Caco-2 (cell line): ENCODE results near the gene ARPC5. TPM values are rescaled to one million over a fixed set of nuclear protein-coding genes. Genes with fewer than 3 reads are reported as not detected.
A peak's percentile ranks its signal among the peaks of the same experiment; 100 is the strongest.
"Not testable (repeated sequence)": the region's sequence is repeated elsewhere in the genome, so short reads cannot be mapped to it uniquely, and the experiment has no call there.

Experiments used
- BruUV-seq: library from RNA; stranded (reverse); fragments of 400-500 nt; replicated peaks from 2 replicates; lab custom pipeline; 2021; lab: Mats Ljungman, UMichigan
- CTCF ChIA-PET: fragments of 300-600 bp; sonication (Branson Sonifier 250); formaldehyde crosslinking; loops from one replicate; lab custom pipeline; 2022; ENCODE audit warnings: antibody characterized with exemption; lab: Charles Lee
- POLR2A ChIA-PET: fragments of 300-600 bp; sonication (Branson Sonifier 250); formaldehyde crosslinking; loops from one replicate; lab custom pipeline; 2022; ENCODE audit warnings: antibody characterized with exemption; lab: Charles Lee
- DNase-seq, 2 experiments: peaks; one replicate each; pipeline versions ENCODE4 v3.0.0 to v3.0.0-alpha.2; 2020 to 2022
- H3K27me3 ChIP-seq: replicated peaks from 2 replicates; pipeline ENCODE4 v1.6.0; 2011; ENCODE audit warnings: low read length; ENCODE audit not compliant: control insufficient read depth, insufficient read depth
- H3K36me3 ChIP-seq: 2 replicates; pipeline ENCODE4 v1.5.1; 2011; ENCODE audit warnings: low read length; ENCODE audit not compliant: control insufficient read depth, insufficient read depth
- H3K4me1 ChIP-seq: fragments of 250-450 bp; sonication (Bioruptor Pico); 2 replicates; pipeline ENCODE4 v1.5.1; 2020; ENCODE audit warnings: mild to moderate bottlenecking
- H3K4me3 ChIP-seq: 2 replicates; pipeline ENCODE4 v1.5.1; 2011; ENCODE audit warnings: low read depth, mild to moderate bottlenecking, control low read depth, low read length
- H3K9me3 ChIP-seq: fragments of 250-450 bp; sonication (Bioruptor Pico); 2 replicates; pipeline ENCODE4 v1.5.1; 2020; ENCODE audit warnings: mild to moderate bottlenecking, moderate library complexity
- H3K27ac Mint-ChIP-seq: one replicate; pipeline ENCODE4 v1.8.0; 2022; ENCODE audit warnings: mixed read lengths; ENCODE audit not compliant: unreplicated experiment
- H3K27me3 Mint-ChIP-seq: one replicate; pipeline ENCODE4 v1.8.0; 2022; ENCODE audit warnings: mixed read lengths; ENCODE audit not compliant: insufficient read depth, unreplicated experiment
- H3K36me3 Mint-ChIP-seq: one replicate; pipeline ENCODE4 v1.8.0; 2022; ENCODE audit warnings: mild to moderate bottlenecking, mixed read lengths; ENCODE audit not compliant: insufficient read depth, unreplicated experiment
- H3K4me1 Mint-ChIP-seq: one replicate; pipeline ENCODE4 v1.8.0; 2022; ENCODE audit warnings: low read depth, mixed read lengths; ENCODE audit not compliant: unreplicated experiment
- H3K4me3 Mint-ChIP-seq: one replicate; pipeline ENCODE4 v1.8.0; 2022; ENCODE audit warnings: mild to moderate bottlenecking, moderate library complexity, mixed read lengths; ENCODE audit not compliant: unreplicated experiment
- H3K9me3 Mint-ChIP-seq: one replicate; pipeline ENCODE4 v1.8.0; 2022; ENCODE audit warnings: mixed read lengths; ENCODE audit not compliant: unreplicated experiment
- CTCF ChIP-seq, 2 experiments: fragments of 200-600 bp in 1 of 2; IDR thresholded peaks; 1 replicate in 1 of 2; 2 replicates in 1 of 2; pipeline versions ENCODE4 v1.5.1 to v1.8.0; 2011 to 2022; ENCODE audit warnings: antibody characterized with exemption in 1 of 2, control low read depth in 1 of 2, inconsistent platforms in 1 of 2, low read depth in 1 of 2, low read length in 1 of 2, mild to moderate bottlenecking in 1 of 2, moderate library complexity in 1 of 2; ENCODE audit not compliant: insufficient read depth in 1 of 2, severe bottlenecking in 1 of 2, unreplicated experiment in 1 of 2
- intact Hi-C: fragments of 100-400 bp; cut with micrococcal nuclease; formaldehyde crosslinking; loops from one replicate; pipeline ENCODE4 v1.10.0; 2022; ENCODE audit not compliant: unreplicated experiment
- total RNA-seq: library from RNA; stranded (reverse); gene quantifications from 2 replicates; pipeline ENCODE4 v1.2.3, GENCODE V29; 2022

The ARPC5 gene
- total RNA-seq, 1 experiment from 2014 or later = 135 TPM

GRCh38 chr1:183622013-183622412 lies 13.6 kb downstream of the ARPC5 start:
- Mint-ChIP-seq H3K36me3 (peaks cover 25% of the 10 kb centered on the region), H3K4me1 (peaks cover 20% of the 10 kb centered on the region), H3K27me3 (no peaks in the 10 kb centered on the region), H3K27ac (no peak overlapping the region), H3K4me3 (no peak overlapping the region), H3K9me3 (no peaks in the 10 kb centered on the region)
- no TSS peak for BruUV-seq
- no peak for DNase-seq
- CTCF ChIA-PET = interaction anchor here (0.6 kb wide), 1 partner anchor 12 kb away, joined by 5 read pairs; no protein-coding TSS in a partner anchor
- Histone ChIP-seq H3K4me1 (peaks cover 19% of the 10 kb centered on the region), H3K36me3 (no peaks in the 10 kb centered on the region; the same call in 1 of the 2 replicates), H3K4me3 (no peak overlapping the region), H3K9me3 (no peaks in the 10 kb centered on the region), H3K27me3 (no peaks in the 10 kb centered on the region)
- POLR2A ChIA-PET = no interaction called here
- intact Hi-C loops = loop anchor here (2.0 kb wide), 1 partner anchor 69 kb away; no protein-coding TSS in a partner anchor
- no peak for TF ChIP-seq CTCF (IDR thresholded peaks at IDR 0.05; ENCODE audit: insufficient read depth in 1 of 2, low read depth in 1 of 2, low read length in 1 of 2, severe bottlenecking in 1 of 2, unreplicated experiment in 1 of 2)

GRCh38 chr1:183620311-183620710 lies 15.3 kb downstream of the ARPC5 start:
- H3K27me3 ChIP-seq = no peaks in the 10 kb centered on the region
- ChIA-PET CTCF (interaction anchor here (1.2 kb wide), 1 partner anchor 11 kb away, joined by 3 read pairs; no protein-coding TSS in a partner anchor), POLR2A (no interaction called here)
- Mint-ChIP-seq H3K4me3 (no peak overlapping the region), H3K27ac (peak overlapping the region; percentile 17), H3K9me3 (no peaks in the 10 kb centered on the region), H3K27me3 (no peaks in the 10 kb centered on the region), H3K36me3 (peaks cover 19% of the 10 kb centered on the region), H3K4me1 (peaks cover 24% of the 10 kb centered on the region)
- TF ChIP-seq CTCF (IDR thresholded peaks at IDR 0.05; ENCODE audit: insufficient read depth in 1 of 2, low read depth in 1 of 2, low read length in 1 of 2, severe bottlenecking in 1 of 2, unreplicated experiment in 1 of 2) = no peak
- H3K36me3 ChIP-seq = no peaks in the 10 kb centered on the region
- H3K9me3 ChIP-seq = no peaks in the 10 kb centered on the region
- H3K4me3 ChIP-seq = no peak overlapping the region
- no peak for DNase-seq
- peaks cover 19% of the 10 kb centered on the region for H3K4me1 ChIP-seq
- intact Hi-C loops = no loop called here
- BruUV-seq = no TSS peak

GRCh38 chr1:183619781-183620180 lies 15.8 kb downstream of the ARPC5 start:
- no peaks in the 10 kb centered on the region for H3K27me3 Mint-ChIP-seq
- no peak for DNase-seq
- ChIA-PET CTCF (interaction anchor here (1.2 kb wide), 1 partner anchor 11 kb away, joined by 3 read pairs; no protein-coding TSS in a partner anchor), POLR2A (no interaction called here)
- H3K4me1 ChIP-seq = peaks cover 19% of the 10 kb centered on the region
- H3K9me3 ChIP-seq = no peaks in the 10 kb centered on the region
- H3K4me1 Mint-ChIP-seq = peaks cover 24% of the 10 kb centered on the region
- no peaks in the 10 kb centered on the region for H3K36me3 ChIP-seq
- peaks cover 16% of the 10 kb centered on the region for H3K36me3 Mint-ChIP-seq
- intact Hi-C loops = no loop called here
- no TSS peak for BruUV-seq
- no peaks in the 10 kb centered on the region for H3K9me3 Mint-ChIP-seq
- H3K27me3 ChIP-seq = no peaks in the 10 kb centered on the region
- H3K27ac Mint-ChIP-seq = peak overlapping the region; percentile 17
- no peak overlapping the region for H3K4me3 Mint-ChIP-seq
- no peak for TF ChIP-seq CTCF (IDR thresholded peaks at IDR 0.05; ENCODE audit: insufficient read depth in 1 of 2, low read depth in 1 of 2, low read length in 1 of 2, severe bottlenecking in 1 of 2, unreplicated experiment in 1 of 2)
- no peak overlapping the region for H3K4me3 ChIP-seq

GRCh38 chr1:183618202-183618601 lies 17.4 kb downstream of the ARPC5 start:
- DNase-seq, H3K9me3 Mint-ChIP-seq, intact Hi-C loops, BruUV-seq, H3K4me3 ChIP-seq, H3K27me3 ChIP-seq, H3K36me3 Mint-ChIP-seq, H3K36me3 ChIP-seq, H3K9me3 ChIP-seq, H3K27me3 Mint-ChIP-seq, CTCF ChIA-PET, POLR2A ChIA-PET, H3K4me3 Mint-ChIP-seq, H3K27ac Mint-ChIP-seq: not testable (repeated sequence)
- H3K4me1 Mint-ChIP-seq = peaks cover 24% of the 10 kb centered on the region
- peaks cover 19% of the 10 kb centered on the region for H3K4me1 ChIP-seq

GRCh38 chr1:183612975-183613374 lies 22.6 kb downstream of the ARPC5 start:
- intact Hi-C loops, H3K9me3 Mint-ChIP-seq: not testable (repeated sequence)
- H3K4me1 Mint-ChIP-seq = peaks cover 14% of the 10 kb centered on the region

More at GRCh38 chr1:183612975-183613374, 22.6 kb downstream of the ARPC5 start:
- H3K27ac Mint-ChIP-seq, H3K4me3 ChIP-seq, H3K36me3 ChIP-seq, BruUV-seq, POLR2A ChIA-PET, H3K9me3 ChIP-seq, H3K36me3 Mint-ChIP-seq, CTCF ChIA-PET, H3K27me3 Mint-ChIP-seq, H3K4me3 Mint-ChIP-seq, DNase-seq, H3K4me1 ChIP-seq, H3K27me3 ChIP-seq: not testable (repeated sequence)
